ENCODE data around the gene KIAA0319L.

DNA sequence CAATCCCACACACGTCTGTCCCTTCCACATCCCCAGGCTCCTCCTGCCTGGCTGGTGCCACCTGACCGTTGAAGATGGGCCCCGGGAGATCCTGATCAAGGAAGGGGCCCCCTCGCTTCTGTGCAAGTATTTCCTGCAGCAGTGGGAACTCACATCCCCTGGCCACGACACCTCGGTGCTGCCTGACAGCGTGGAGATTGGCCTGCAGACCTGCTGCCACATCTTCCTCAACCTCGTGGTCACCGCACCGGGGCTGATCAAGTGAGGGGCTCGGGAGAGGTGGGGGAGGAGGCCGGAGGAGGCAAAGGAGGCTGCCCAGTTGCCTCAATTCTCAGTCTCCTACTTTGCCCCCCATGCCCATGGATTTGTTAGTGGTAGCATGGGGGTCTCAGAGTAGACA lies 6.0 kb upstream of the KIAA0319L start:
- TF ChIP-seq, protein P1, sequence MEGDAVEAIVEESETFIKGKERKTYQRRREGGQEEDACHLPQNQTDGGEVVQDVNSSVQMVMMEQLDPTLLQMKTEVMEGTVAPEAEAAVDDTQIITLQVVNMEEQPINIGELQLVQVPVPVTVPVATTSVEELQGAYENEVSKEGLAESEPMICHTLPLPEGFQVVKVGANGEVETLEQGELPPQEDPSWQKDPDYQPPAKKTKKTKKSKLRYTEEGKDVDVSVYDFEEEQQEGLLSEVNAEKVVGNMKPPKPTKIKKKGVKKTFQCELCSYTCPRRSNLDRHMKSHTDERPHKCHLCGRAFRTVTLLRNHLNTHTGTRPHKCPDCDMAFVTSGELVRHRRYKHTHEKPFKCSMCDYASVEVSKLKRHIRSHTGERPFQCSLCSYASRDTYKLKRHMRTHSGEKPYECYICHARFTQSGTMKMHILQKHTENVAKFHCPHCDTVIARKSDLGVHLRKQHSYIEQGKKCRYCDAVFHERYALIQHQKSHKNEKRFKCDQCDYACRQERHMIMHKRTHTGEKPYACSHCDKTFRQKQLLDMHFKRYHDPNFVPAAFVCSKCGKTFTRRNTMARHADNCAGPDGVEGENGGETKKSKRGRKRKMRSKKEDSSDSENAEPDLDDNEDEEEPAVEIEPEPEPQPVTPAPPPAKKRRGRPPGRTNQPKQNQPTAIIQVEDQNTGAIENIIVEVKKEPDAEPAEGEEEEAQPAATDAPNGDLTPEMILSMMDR (IDR thresholded peaks at IDR 0.05; ENCODE audit: low read depth, low read length, missing input control): no peak
- TF ChIP-seq, protein P2, sequence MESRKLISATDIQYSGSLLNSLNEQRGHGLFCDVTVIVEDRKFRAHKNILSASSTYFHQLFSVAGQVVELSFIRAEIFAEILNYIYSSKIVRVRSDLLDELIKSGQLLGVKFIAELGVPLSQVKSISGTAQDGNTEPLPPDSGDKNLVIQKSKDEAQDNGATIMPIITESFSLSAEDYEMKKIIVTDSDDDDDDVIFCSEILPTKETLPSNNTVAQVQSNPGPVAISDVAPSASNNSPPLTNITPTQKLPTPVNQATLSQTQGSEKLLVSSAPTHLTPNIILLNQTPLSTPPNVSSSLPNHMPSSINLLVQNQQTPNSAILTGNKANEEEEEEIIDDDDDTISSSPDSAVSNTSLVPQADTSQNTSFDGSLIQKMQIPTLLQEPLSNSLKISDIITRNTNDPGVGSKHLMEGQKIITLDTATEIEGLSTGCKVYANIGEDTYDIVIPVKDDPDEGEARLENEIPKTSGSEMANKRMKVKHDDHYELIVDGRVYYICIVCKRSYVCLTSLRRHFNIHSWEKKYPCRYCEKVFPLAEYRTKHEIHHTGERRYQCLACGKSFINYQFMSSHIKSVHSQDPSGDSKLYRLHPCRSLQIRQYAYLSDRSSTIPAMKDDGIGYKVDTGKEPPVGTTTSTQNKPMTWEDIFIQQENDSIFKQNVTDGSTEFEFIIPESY (IDR thresholded peaks at IDR 0.05): no peak
- TF ChIP-seq TAF1 (conservative IDR thresholded peaks at IDR 0.05): no peak
- no peak for TF ChIP-seq HNF4A (conservative IDR thresholded peaks at IDR 0.05)

Data from liver (tissue), 3 donors.